HepG2 (cell line): ENCODE data around the gene DICER1. TPM values are rescaled to one million over a fixed set of nuclear protein-coding genes. Genes with fewer than 3 reads are reported as not detected.

ENCODE experiments used
- ATAC-seq: fragments of 200-7000 bp; cut with Tn5 transposase; 3 replicates; pipeline ENCODE4 v1.9.1; 2020; ENCODE audit warnings: mild to moderate bottlenecking, moderate library complexity
- BruUV-seq: library from RNA; stranded (reverse); fragments of 400-500 nt; replicated peaks from 2 replicates; lab custom pipeline; 2021; lab: Mats Ljungman, UMichigan
- CTCF ChIA-PET: fragments of 300-600 bp; formaldehyde crosslinking; extraction: SDS; loops from one replicate; lab custom pipeline; 2021; ENCODE audit warnings: low total read pairs, inconsistent platforms, low intra/inter-chr PET ratio; lab: Yijun Ruan, JAX
- POLR2A ChIA-PET: fragments of 350-600 bp; sonication (Branson Sonifier 250); formaldehyde crosslinking; loops from one replicate; lab custom pipeline; 2020; ENCODE audit warnings: antibody characterized with exemption, inconsistent platforms; lab: Yijun Ruan, JAX
- DNase-seq: peaks from one replicate; pipeline ENCODE4 v3.0.0-alpha.2; 2015; ENCODE audit warnings: low spot score
- FAIRE-seq: peaks from 3 replicates; lab custom pipeline; 2011; peaks lifted over from hg19 to GRCh38; lab: Jason Lieb, UNC
- H2AFZ ChIP-seq: one replicate; pipeline ENCODE4 v1.6.1; 2011; ENCODE audit warnings: low read length, inconsistent platforms
- H3K27ac ChIP-seq: fragments of 300-600 bp; 3 replicates; pipeline ENCODE4 v1.8.0; 2011; ENCODE audit warnings: mixed run types, mild to moderate bottlenecking, mixed read lengths, low read length, inconsistent platforms; ENCODE audit not compliant: insufficient read depth; ENCODE audit errors: extremely low read length
- H3K27me3 ChIP-seq, 2 experiments: fragments of 200-600 bp in 1 of 2; 2 replicates in 1 of 2; 3 replicates in 1 of 2; pipeline versions ENCODE4 v1.6.0 to v1.8.0; 2011; ENCODE audit warnings: low read length in 2 of 2, mild to moderate bottlenecking in 2 of 2, moderate library complexity in 2 of 2, inconsistent platforms in 1 of 2; ENCODE audit not compliant: insufficient read depth in 2 of 2, control insufficient read depth in 1 of 2
- H3K36me3 ChIP-seq, 2 experiments: fragments of 200-600 bp in 1 of 2; replicated peaks in 1 of 2; 2 replicates in 1 of 2; 3 replicates in 1 of 2; pipeline versions ENCODE4 v1.5.1 to v1.8.0; 2011; ENCODE audit warnings: low read length in 2 of 2, inconsistent platforms in 1 of 2; ENCODE audit not compliant: insufficient read depth in 2 of 2, control insufficient read depth in 1 of 2
- H3K4me1 ChIP-seq: 2 replicates; pipeline ENCODE4 v1.5.1; 2012; ENCODE audit warnings: low read length, inconsistent platforms; ENCODE audit not compliant: insufficient read depth
- H3K4me2 ChIP-seq: 2 replicates; pipeline ENCODE4 v1.6.0; 2011; ENCODE audit warnings: low read depth, low read length, inconsistent platforms
- H3K4me3 ChIP-seq, 3 experiments: fragments of 200-600 bp in 1 of 3; sonication (generic), shearing (Covaris generic) in 1 of 3; replicated peaks in 1 of 3; 2 replicates each; pipeline ENCODE4 v1.5.1; 2011 to 2016; ENCODE audit warnings: low read length in 3 of 3, inconsistent platforms in 2 of 3, low read depth in 2 of 3, mild to moderate bottlenecking in 2 of 3, control low read depth in 1 of 3, mixed read lengths in 1 of 3; ENCODE audit not compliant: insufficient read depth in 1 of 3
- H3K79me2 ChIP-seq: one replicate; pipeline ENCODE4 v1.6.1; 2011; ENCODE audit warnings: low read length, inconsistent platforms; ENCODE audit not compliant: insufficient read depth
- H3K9ac ChIP-seq: 2 replicates; pipeline ENCODE4 v1.6.0; 2011; ENCODE audit warnings: mild to moderate bottlenecking, low read depth, low read length, inconsistent platforms; ENCODE audit not compliant: insufficient read depth
- H3K9me3 ChIP-seq: 2 replicates; pipeline ENCODE4 v1.5.1; 2012; ENCODE audit warnings: mild to moderate bottlenecking, low read length
- H4K20me1 ChIP-seq: 2 replicates; pipeline ENCODE4 v1.6.0; 2011; ENCODE audit warnings: inconsistent platforms, mild to moderate bottlenecking, low read length, moderate library complexity; ENCODE audit not compliant: insufficient read depth
- ATF7 ChIP-seq, 2 experiments: fragments of 450-650 bp in 1 of 2; sonication (generic) in 1 of 2; formaldehyde crosslinking in 1 of 2; IDR thresholded peaks; 2 replicates each; pipeline versions ENCODE4 v1.4.0 to v1.6.1; 2016 to 2020; ENCODE audit warnings: antibody characterized with exemption in 1 of 2, mild to moderate bottlenecking in 1 of 2, missing genetic modification reagents in 1 of 2
- CTCF ChIP-seq: sonication (generic); formaldehyde crosslinking; IDR thresholded peaks from 2 replicates; pipeline ENCODE4 v1.5.0; 2020; ENCODE audit warnings: mild to moderate bottlenecking, missing genetic modification reagents, moderate library complexity
- PREB ChIP-seq: sonication (generic); formaldehyde crosslinking; IDR thresholded peaks from 2 replicates; pipeline ENCODE4 v1.4.0; 2020; ENCODE audit warnings: missing genetic modification reagents
- ZNF775 ChIP-seq: sonication (generic); formaldehyde crosslinking; IDR thresholded peaks from 2 replicates; pipeline ENCODE4 v1.4.0; 2020; ENCODE audit warnings: missing genetic modification reagents, mild to moderate bottlenecking, moderate library complexity, borderline replicate concordance
- WGBS: methylation state at CpG from one replicate; pipeline ENCODE4 v1.1.6; 2017; ENCODE audit warnings: low lambda C conversion rate; 5-methylcytosine and 5-hydroxymethylcytosine counted together
- in situ Hi-C: cut with HindIII; loops from 2 replicates; pipeline ENCODE4 v1.10.0; 2017; ENCODE audit warnings: low pct_unique_long_range_greater_than_20kb; ENCODE audit not compliant: extremely low pct_ligation_motif_present
- intact Hi-C: fragments of 100-400 bp; cut with micrococcal nuclease; formaldehyde crosslinking; loops from one replicate; pipeline ENCODE4 v1.10.0; 2022; ENCODE audit not compliant: unreplicated experiment
- polyA plus RNA-seq, 8 experiments: library from polyadenylated mRNA; depleted of rRNA in 3 of 8; stranded (reverse) in 7 of 8; unstranded in 1 of 8; fragments of >200 nt; fragmentation: Illumina TruSeq in 4 of 8; extraction: Trizol in 4 of 8; gene quantifications; 2 replicates each; pipeline versions ENCODE4 v1.2.1 to v1.2.3, GENCODE V29; 2011 to 2016; ENCODE audit warnings: low read depth in 4 of 8, missing spikeins in 1 of 8, mixed read lengths in 1 of 8; ENCODE audit not compliant: insufficient read depth in 1 of 8
- total RNA-seq, 5 experiments: library from RNA; depleted of rRNA; stranded (reverse); fragments of >200 nt; fragmentation: Illumina TruSeq; extraction: Trizol; gene quantifications; 2 replicates each; pipeline ENCODE4 v1.2.3, GENCODE V29; 2016; ENCODE audit warnings: low read depth in 1 of 5

The DICER1 gene
- total and polyA plus RNA-seq, 2 of the 13 experiments (the other 11 are each of a cell fraction or from before 2014, with no cell fraction given), result 31.8 to 61.9 TPM

- WGBS, result 94% methylated on average over 4 of the region's 4 CpGs
- Histone ChIP-seq H3K9me3 (no peaks in the 10 kb centered on the region), H3K36me3 (peaks cover 19 to 72% of the 10 kb centered on the region in 2 experiments), H3K4me2 (no peak overlapping the region), H3K27ac (no peak overlapping the region), H2AFZ (no peak overlapping the region), H3K9ac (no peak overlapping the region), H3K79me2 (no peaks in the 10 kb centered on the region), H3K4me1 (no peaks in the 10 kb centered on the region), H4K20me1 (no peaks in the 10 kb centered on the region), H3K4me3 (no peak overlapping the region), H3K27me3 (no peaks in the 10 kb centered on the region)
- intact Hi-C loops, result loop anchor here (10.0 kb wide), 1 partner anchor 251 kb away; no protein-coding TSS in a partner anchor
- in situ Hi-C loops, result no loop called here
- no peak for ATAC-seq
- BruUV-seq, result no TSS peak
- no peak for DNase-seq
- TF ChIP-seq ZNF775 (no peak), CTCF (CRISPR knock-in tag) (0 out of 2 replicates have a peak, but pooled peaks have one; percentile 12)
- FAIRE-seq, result no peak
- ChIA-PET CTCF (no interaction called here), POLR2A (no interaction called here)
Observed at GRCh38 chr14:95113476-95113875, 43.9 kb downstream of the DICER1 start.

GRCh38 chr14:95111507-95112164, 45.7 kb downstream of the DICER1 start:
- Histone ChIP-seq H3K79me2 (no peaks in the 10 kb centered on the region), H3K4me3 (no peak overlapping the region), H2AFZ (no peak overlapping the region), H3K9ac (no peak overlapping the region), H3K27me3 (no peaks in the 10 kb centered on the region), H4K20me1 (no peaks in the 10 kb centered on the region), H3K4me1 (no peaks in the 10 kb centered on the region), H3K4me2 (no peak overlapping the region), H3K36me3 (peaks cover 18 to 76% of the 10 kb centered on the region in 2 experiments), H3K9me3 (no peaks in the 10 kb centered on the region), H3K27ac (no peak overlapping the region)
- WGBS, result 94% methylated on average over 2 of the region's 2 CpGs
- no TSS peak for BruUV-seq
- POLR2A ChIA-PET, result no interaction called here
- no peak for DNase-seq
- intact Hi-C loops (loop anchor here (10.0 kb wide), 1 partner anchor 253 kb away; no protein-coding TSS in a partner anchor), in situ Hi-C loops (no loop called here)
- CTCF ChIA-PET, result no interaction called here
- TF ChIP-seq ATF7 (IDR thresholded peaks at IDR 0.05), result peak; percentile 55
- no peak for TF ChIP-seq ATF7 (CRISPR knock-in tag; IDR thresholded peaks at IDR 0.05)
- TF ChIP-seq PREB (CRISPR knock-in tag), result no peak
- ATAC-seq, result no peak
- FAIRE-seq, result no peak
